Suprapubic skin (tissue), 3 donors: ENCODE results near the gene GALNT4.

ENCODE experiments used
- CTCF ChIP-seq, 2 donors: fragments of 200-600 bp in 1 of 2; fragments of 450-650 bp in 1 of 2; sonication (generic) in 1 of 2; IDR thresholded peaks; one replicate each; pipeline ENCODE4 v1.5.1; 2016 to 2019; ENCODE audit warnings: antibody characterized with exemption in 2 of 2, mild to moderate bottlenecking in 1 of 2, moderate library complexity in 1 of 2
- POLR2A ChIP-seq, 2 donors: fragments of 450-650 bp; IDR thresholded peaks; one replicate each; pipeline ENCODE4 v1.6.1; 2017; ENCODE audit warnings: antibody characterized with exemption in 2 of 2, mild to moderate bottlenecking in 2 of 2, moderate library complexity in 2 of 2

GRCh38 chr12:89566615-89567014 lies 42.0 kb upstream of the GALNT4 start:
- TF ChIP-seq POLR2A (IDR thresholded peaks at IDR 0.05) (no peak), CTCF (IDR thresholded peaks at IDR 0.05) (no peak)
